DND-41 (cell line): Measurements from ENCODE around the gene LRRC55.

ENCODE experiments used
- CTCF ChIP-seq: IDR thresholded peaks from 2 replicates; pipeline ENCODE4 v1.5.1; 2012; ENCODE audit warnings: borderline replicate concordance, low read length, moderate library complexity, mild to moderate bottlenecking; ENCODE audit not compliant: poor library complexity, severe bottlenecking; ENCODE audit errors: extremely low read depth
- EZH2 ChIP-seq: IDR thresholded peaks from 3 replicates; pipeline ENCODE4 v1.6.1; 2012; ENCODE audit warnings: borderline replicate concordance, low read depth, mild to moderate bottlenecking, moderate library complexity, low read length, inconsistent platforms; ENCODE audit not compliant: severe bottlenecking

GRCh38 chr11:57161351-57161750, 20.4 kb upstream of the LRRC55 start:
- TF ChIP-seq EZH2 (no peak), CTCF (no peak)
